Transverse colon (tissue), 4 donors: ENCODE data around the gene TMEM92. TPM values are rescaled to one million over a fixed set of nuclear protein-coding genes. Genes with fewer than 3 reads are reported as not detected.

Source experiments
- DNase-seq: peaks from one replicate; pipeline ENCODE4 v3.0.0-alpha.2; 2019
- H3K27ac ChIP-seq, 4 donors: fragments of 200-600 bp; sonication (generic); 2 replicates each; pipeline ENCODE4 v1.5.1; 2016 to 2018; ENCODE audit warnings: inconsistent platforms in 4 of 4
- H3K27me3 ChIP-seq: fragments of 200-600 bp; sonication (generic); 2 replicates; pipeline ENCODE4 v1.5.1; 2017; ENCODE audit warnings: inconsistent platforms
- H3K36me3 ChIP-seq, 4 donors: fragments of 200-600 bp; sonication (generic); 2 replicates each; pipeline ENCODE4 v1.5.1; 2017 to 2019; ENCODE audit warnings: inconsistent platforms in 4 of 4
- H3K4me1 ChIP-seq, 4 donors: fragments of 200-600 bp; sonication (generic); 2 replicates each; pipeline ENCODE4 v1.5.1; 2017 to 2020; ENCODE audit warnings: inconsistent platforms in 4 of 4
- H3K4me3 ChIP-seq, 4 donors: fragments of 200-600 bp; sonication (generic); 1 replicate in 1 of 4; 2 replicates in 3 of 4; pipeline versions ENCODE4 v1.5.1 to v1.6.1; 2017 to 2019; ENCODE audit warnings: inconsistent platforms in 4 of 4
- H3K9me3 ChIP-seq, 2 donors: fragments of 200-600 bp; sonication (generic); 2 replicates each; pipeline ENCODE4 v1.5.1; 2017 to 2019; ENCODE audit warnings: inconsistent platforms in 2 of 2
- EP300 ChIP-seq: sonication (generic); formaldehyde crosslinking; IDR thresholded peaks from one replicate; pipeline ENCODE4 v1.6.1; 2017; ENCODE audit warnings: antibody characterized with exemption, low read depth
- POLR2A ChIP-seq: fragments of 450-650 bp; IDR thresholded peaks from one replicate; pipeline ENCODE4 v1.6.1; 2016; ENCODE audit warnings: antibody characterized with exemption, mild to moderate bottlenecking, moderate library complexity
- POLR2AphosphoS5 ChIP-seq, 3 donors: sonication (generic); formaldehyde crosslinking; IDR thresholded peaks; one replicate each; pipeline ENCODE4 v1.6.1; 2016; ENCODE audit warnings: antibody characterized with exemption in 3 of 3
- WGBS, 2 donors: methylation state at CpG; one replicate each; pipeline ENCODE4 v1.1.5; 2018; ENCODE audit warnings: low coverage in 1 of 2; 5-methylcytosine and 5-hydroxymethylcytosine counted together
- in situ Hi-C, 4 donors: fragments of 200-750 bp; cut with MboI; loops; one replicate each; pipeline versions ENCODE4 v1.15.0 to v1.15.1; 2017; ENCODE audit warnings: low sequenced_read_pairs in 3 of 4, low pct_ligation_motif_present in 1 of 4, low pct_unique_long_range_greater_than_20kb in 1 of 4
- intact Hi-C: fragments of 100-400 bp; cut with DNase I; formaldehyde crosslinking; loops from one replicate; pipeline ENCODE4 v1.15.1; 2023; ENCODE audit warnings: low total_unique reads
- total RNA-seq, 4 donors: library from RNA; depleted of rRNA; stranded (reverse); fragments of >200 nt; gene quantifications; one replicate each; pipeline ENCODE4 v1.1.0, GENCODE V29; 2016
- TF ChIP-seq, protein P1 (sequence below), 5 experiments: fragments of 200-600 bp in 3 of 5; fragments of 450-650 bp in 2 of 5; sonication (generic) in 3 of 5; IDR thresholded peaks; 1 replicate in 2 of 5; 2 replicates in 3 of 5; pipeline ENCODE4 v1.5.1; 2016 to 2017; ENCODE audit warnings: antibody characterized with exemption in 5 of 5, inconsistent platforms in 3 of 5, mild to moderate bottlenecking in 2 of 5, moderate library complexity in 1 of 5

TMEM92 gene
- total RNA-seq, 4 donors from 2014 or later = 1.9 to 3.7 TPM; not detected in 2

DNA sequence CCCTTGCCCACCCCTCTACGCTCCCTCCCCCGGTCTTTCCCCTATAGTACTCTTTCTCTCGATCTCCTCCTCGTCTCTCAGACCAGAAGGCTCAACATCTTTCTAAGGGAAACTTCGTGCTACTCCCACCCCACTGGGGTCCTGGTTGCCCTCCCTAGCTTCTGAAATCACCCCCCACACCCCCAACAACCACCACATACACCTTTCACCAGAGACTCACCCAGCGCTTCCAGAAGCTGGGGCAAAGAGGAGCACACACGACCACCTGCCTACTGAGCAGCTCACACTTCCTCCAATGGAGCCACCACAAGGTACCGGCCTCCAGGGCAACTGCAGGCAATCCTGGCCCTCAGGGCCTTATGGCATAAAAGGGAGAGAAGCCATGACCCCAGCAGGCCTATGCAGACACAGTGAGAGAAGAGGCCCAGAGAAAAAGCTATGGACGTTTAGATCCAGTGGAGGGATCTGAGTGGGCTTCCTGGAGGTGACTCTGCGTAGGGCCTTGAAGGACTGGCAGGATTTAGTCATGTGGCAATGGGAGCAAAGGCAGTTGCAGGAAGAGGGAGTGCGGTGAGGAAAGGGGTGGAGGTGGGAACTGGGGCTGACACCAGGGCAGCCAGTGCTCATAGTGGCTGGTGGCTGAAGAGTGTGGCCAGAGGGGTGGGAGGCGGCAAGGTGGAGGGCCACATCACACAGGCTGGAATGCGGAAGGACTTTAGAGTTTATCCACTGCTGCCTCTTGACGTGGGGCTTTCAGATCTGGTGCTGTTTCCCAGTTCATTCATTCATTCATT is 12.1 kb upstream of the TMEM92 start:
- Histone ChIP-seq H3K27ac (no peak overlapping the region), H3K4me3 (no peak overlapping the region), H3K36me3 (no peaks in the 10 kb centered on the region), H3K4me1 (peaks cover 11 to 29% (median 27%) of the 10 kb centered on the region in 4 donors), H3K9me3 (no peaks in the 10 kb centered on the region), H3K27me3 (no peaks in the 10 kb centered on the region)
- TF ChIP-seq, protein P1, sequence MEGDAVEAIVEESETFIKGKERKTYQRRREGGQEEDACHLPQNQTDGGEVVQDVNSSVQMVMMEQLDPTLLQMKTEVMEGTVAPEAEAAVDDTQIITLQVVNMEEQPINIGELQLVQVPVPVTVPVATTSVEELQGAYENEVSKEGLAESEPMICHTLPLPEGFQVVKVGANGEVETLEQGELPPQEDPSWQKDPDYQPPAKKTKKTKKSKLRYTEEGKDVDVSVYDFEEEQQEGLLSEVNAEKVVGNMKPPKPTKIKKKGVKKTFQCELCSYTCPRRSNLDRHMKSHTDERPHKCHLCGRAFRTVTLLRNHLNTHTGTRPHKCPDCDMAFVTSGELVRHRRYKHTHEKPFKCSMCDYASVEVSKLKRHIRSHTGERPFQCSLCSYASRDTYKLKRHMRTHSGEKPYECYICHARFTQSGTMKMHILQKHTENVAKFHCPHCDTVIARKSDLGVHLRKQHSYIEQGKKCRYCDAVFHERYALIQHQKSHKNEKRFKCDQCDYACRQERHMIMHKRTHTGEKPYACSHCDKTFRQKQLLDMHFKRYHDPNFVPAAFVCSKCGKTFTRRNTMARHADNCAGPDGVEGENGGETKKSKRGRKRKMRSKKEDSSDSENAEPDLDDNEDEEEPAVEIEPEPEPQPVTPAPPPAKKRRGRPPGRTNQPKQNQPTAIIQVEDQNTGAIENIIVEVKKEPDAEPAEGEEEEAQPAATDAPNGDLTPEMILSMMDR (IDR thresholded peaks at IDR 0.05) = no peak
- TF ChIP-seq POLR2A (no peak), POLR2AphosphoS5 (IDR thresholded peaks at IDR 0.05) (no peak), EP300 (no peak)
- 86 to 87% methylated on average over 4 to 14 of the region's 14 CpGs for WGBS, 2 donors
- in situ Hi-C loops = loop anchor here in 1 of 4 donors (10.0 kb wide), 1 partner anchor 57 kb away; the partner anchor contains the start of gene COL1A1
- no peak for DNase-seq
- intact Hi-C loops = no loop called here

DNA sequence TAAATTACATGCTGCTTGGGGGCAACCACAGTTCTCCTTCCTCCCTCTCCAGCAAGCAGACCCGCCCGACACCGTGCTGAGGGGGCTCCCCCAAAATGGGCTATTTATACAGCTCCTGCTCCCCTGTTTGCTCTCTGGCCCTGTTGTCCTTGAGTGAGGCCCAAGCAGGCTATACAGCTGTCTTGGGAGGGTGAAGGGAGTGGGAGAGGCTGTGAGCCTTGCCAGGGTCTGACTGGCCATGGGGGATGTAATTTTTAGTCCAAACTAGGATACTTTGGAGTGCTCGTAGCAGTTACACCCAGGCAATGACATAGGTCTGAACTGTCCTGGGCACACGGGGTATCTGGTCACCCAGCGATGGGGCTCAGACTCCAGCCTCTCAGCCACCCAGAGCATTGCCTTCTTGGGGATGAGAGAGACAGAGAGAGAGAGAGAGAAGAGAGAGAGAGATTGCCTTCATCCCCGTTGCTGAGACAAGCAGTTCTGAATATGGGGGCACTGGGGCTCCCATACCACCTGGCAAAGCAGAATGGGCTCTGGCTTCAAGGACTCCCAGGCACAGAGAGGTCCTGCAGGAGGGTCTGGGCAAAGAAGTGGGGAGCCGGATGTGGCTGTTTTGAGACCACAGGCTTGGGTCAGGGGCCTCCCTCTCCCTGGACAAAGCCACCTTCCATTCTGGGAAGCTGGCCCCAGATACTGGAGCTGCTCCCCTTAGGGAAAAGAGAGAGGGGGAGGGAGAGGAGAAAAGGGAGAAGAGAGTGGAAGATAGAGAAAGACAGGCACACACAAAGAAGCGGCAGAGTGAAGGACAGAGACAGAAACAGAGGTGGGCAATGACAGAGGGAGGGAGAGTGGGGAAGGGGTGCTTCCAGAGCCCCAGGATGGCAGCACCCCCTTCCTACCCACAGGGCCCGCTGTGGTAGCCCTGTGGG is 10.7 kb upstream of the TMEM92 start:
- DNase-seq = no peak
- WGBS, 2 donors = 69% methylated on average over 10 of the region's 10 CpGs; no CpG with 5 or more reads in 1 of the 2 donors
- Histone ChIP-seq H3K4me3 (no peak overlapping the region), H3K36me3 (no peaks in the 10 kb centered on the region), H3K27me3 (no peaks in the 10 kb centered on the region), H3K4me1 (peaks cover 12 to 31% (median 24%) of the 10 kb centered on the region in 4 donors), H3K27ac (peak overlapping the region in 3 of 4 donors; percentile 21 to 59 (median 34)), H3K9me3 (no peaks in the 10 kb centered on the region)
- in situ Hi-C loops (loop anchor here in 1 of 4 donors (10.0 kb wide), 1 partner anchor 59 kb away; the partner anchor contains the start of gene COL1A1), intact Hi-C loops (no loop called here)
- TF ChIP-seq, protein P1 (IDR thresholded peaks at IDR 0.05) = no peak
- no peak for TF ChIP-seq POLR2A
- no peak for TF ChIP-seq POLR2AphosphoS5 (IDR thresholded peaks at IDR 0.05)
- no peak for TF ChIP-seq EP300

DNA sequence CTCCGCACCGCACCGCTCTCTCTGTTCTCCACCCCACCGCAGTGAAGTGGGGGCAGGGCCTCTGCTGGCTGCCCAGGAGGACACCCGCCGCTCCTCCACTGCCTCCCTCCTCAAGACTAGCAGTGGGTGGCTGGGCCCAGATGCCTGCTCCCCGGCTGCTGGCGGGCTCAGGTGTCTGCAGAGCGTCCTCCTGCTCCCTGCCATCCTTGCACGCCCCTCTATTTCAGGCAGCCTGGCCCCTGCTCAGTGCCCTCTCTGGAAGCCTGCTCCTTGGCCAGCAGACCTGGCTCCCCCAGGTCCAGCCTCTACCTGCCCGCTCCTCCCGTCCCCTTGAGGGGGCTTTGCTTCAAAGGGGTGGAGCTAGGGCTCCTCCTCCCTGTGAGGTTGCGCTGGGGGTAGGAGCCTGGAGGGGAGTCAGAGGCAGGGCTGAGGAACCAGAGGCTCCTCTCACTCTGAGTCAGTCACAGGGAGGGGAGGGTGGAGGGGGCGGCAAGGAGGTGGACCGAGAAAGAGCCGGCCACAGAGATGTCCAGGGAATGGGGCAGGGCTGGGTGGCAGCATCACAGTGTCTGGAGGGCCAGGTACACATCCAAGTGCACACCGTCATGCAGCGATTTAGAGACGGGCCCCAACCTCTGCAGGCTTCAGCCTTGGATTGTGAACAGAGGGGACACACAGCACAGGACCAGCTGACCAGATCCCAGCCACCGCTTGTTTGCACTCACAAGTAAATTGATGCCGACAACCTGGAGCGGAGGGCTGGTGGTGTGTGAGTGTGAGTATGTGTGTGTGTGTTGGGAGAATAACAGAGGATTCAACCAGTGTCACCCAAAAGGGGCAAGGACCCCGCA is 9.8 kb upstream of the TMEM92 start:
- peaks cover 12 to 25% (median 20%) of the 10 kb centered on the region in 4 donors for H3K4me1 ChIP-seq
- 81% methylated on average over 23 of the region's 23 CpGs; no CpG with 5 or more reads in 1 of the 2 donors for WGBS, 2 donors
- H3K4me3 ChIP-seq = no peak overlapping the region
- H3K27ac ChIP-seq = peak overlapping the region in 3 of 4 donors; percentile 21 to 59 (median 34)
- H3K36me3 ChIP-seq = no peaks in the 10 kb centered on the region
- intact Hi-C loops = no loop called here
- no peaks in the 10 kb centered on the region for H3K9me3 ChIP-seq
- H3K27me3 ChIP-seq = no peaks in the 10 kb centered on the region
- no peak for DNase-seq
- in situ Hi-C loops = loop anchor here in 2 of 4 donors (5.0 to 10.0 kb wide), 2 partner anchors 57 to 60 kb away; partner anchors contain the start of gene COL1A1 (in 1 of the 2)
- TF ChIP-seq POLR2AphosphoS5 (IDR thresholded peaks at IDR 0.05) (no peak), EP300 (no peak), POLR2A (no peak)
- TF ChIP-seq, protein P1 (IDR thresholded peaks at IDR 0.05) = no peak
